ENCODE results near the gene B4GALT5.

B4GALT5 gene

GRCh38 chr20:49583669-49584417 is 129.8 kb downstream of the B4GALT5 start:
- no peak for DNase-seq (ENCODE audit: low spot score)

- no peak for DNase-seq (ENCODE audit: low spot score)
Measured at GRCh38 chr20:49583343-49583668, 130.4 kb downstream of the B4GALT5 start.

Measured in NAMALWA (cell line).